ENCODE measurements around the gene NTHL1. TPM values are rescaled to one million over a fixed set of nuclear protein-coding genes. Genes with fewer than 3 reads are reported as not detected.

The NTHL1 gene
- total RNA-seq, 1 experiment from 2014 or later, result 93.3 TPM

DNA sequence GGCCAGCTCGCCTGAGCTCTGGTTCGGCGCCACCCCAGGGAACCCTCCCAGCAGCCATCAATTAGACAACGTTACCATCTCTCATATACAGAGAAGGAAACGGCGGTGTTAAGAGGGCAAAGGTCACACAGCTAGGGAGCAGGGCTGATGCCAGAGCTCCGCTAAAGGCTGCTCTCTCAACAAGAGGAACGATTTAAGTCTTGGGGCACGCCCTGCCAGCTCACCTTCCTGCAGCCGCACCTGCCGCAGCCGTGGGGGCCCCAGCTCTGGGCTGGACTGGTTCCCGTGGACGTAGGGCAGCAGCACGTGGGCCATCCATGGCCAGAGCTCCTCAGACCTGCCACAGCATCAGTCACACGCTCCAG, 44.6 kb upstream of the NTHL1 start:
- Mint-ChIP-seq H3K4me3 (peak overlapping the region; percentile 52), H3K27me3 (ENCODE audit: low read depth) (no peaks in the 10 kb centered on the region), H3K9me3 (no peaks in the 10 kb centered on the region), H3K4me1 (no peaks in the 10 kb centered on the region), H3K27ac (no peak overlapping the region), H3K36me3 (peaks cover 8% of the 10 kb centered on the region; the same call in 1 of the 2 replicates)
- DNase-seq (ENCODE audit: low spot score) (no peak), ATAC-seq (no peak)
- TF ChIP-seq NFATC4 (CRISPR knock-in tag; IDR thresholded peaks at IDR 0.05) (no peak), JUN (CRISPR knock-in tag; IDR thresholded peaks at IDR 0.05) (no peak), RELA (CRISPR knock-in tag; IDR thresholded peaks at IDR 0.05; ENCODE audit: borderline replicate concordance) (no peak), ZNF416 (CRISPR knock-in tag; IDR thresholded peaks at IDR 0.05) (no peak)
- TF ChIP-seq, protein P1, sequence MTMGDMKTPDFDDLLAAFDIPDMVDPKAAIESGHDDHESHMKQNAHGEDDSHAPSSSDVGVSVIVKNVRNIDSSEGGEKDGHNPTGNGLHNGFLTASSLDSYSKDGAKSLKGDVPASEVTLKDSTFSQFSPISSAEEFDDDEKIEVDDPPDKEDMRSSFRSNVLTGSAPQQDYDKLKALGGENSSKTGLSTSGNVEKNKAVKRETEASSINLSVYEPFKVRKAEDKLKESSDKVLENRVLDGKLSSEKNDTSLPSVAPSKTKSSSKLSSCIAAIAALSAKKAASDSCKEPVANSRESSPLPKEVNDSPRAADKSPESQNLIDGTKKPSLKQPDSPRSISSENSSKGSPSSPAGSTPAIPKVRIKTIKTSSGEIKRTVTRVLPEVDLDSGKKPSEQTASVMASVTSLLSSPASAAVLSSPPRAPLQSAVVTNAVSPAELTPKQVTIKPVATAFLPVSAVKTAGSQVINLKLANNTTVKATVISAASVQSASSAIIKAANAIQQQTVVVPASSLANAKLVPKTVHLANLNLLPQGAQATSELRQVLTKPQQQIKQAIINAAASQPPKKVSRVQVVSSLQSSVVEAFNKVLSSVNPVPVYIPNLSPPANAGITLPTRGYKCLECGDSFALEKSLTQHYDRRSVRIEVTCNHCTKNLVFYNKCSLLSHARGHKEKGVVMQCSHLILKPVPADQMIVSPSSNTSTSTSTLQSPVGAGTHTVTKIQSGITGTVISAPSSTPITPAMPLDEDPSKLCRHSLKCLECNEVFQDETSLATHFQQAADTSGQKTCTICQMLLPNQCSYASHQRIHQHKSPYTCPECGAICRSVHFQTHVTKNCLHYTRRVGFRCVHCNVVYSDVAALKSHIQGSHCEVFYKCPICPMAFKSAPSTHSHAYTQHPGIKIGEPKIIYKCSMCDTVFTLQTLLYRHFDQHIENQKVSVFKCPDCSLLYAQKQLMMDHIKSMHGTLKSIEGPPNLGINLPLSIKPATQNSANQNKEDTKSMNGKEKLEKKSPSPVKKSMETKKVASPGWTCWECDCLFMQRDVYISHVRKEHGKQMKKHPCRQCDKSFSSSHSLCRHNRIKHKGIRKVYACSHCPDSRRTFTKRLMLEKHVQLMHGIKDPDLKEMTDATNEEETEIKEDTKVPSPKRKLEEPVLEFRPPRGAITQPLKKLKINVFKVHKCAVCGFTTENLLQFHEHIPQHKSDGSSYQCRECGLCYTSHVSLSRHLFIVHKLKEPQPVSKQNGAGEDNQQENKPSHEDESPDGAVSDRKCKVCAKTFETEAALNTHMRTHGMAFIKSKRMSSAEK (CRISPR knock-in tag; IDR thresholded peaks at IDR 0.05; ENCODE audit: borderline replicate concordance), result no peak
- TF ChIP-seq, protein P2, sequence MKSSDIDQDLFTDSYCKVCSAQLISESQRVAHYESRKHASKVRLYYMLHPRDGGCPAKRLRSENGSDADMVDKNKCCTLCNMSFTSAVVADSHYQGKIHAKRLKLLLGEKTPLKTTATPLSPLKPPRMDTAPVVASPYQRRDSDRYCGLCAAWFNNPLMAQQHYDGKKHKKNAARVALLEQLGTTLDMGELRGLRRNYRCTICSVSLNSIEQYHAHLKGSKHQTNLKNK (CRISPR knock-in tag; IDR thresholded peaks at IDR 0.05), result no peak
- TF ChIP-seq, protein P3, sequence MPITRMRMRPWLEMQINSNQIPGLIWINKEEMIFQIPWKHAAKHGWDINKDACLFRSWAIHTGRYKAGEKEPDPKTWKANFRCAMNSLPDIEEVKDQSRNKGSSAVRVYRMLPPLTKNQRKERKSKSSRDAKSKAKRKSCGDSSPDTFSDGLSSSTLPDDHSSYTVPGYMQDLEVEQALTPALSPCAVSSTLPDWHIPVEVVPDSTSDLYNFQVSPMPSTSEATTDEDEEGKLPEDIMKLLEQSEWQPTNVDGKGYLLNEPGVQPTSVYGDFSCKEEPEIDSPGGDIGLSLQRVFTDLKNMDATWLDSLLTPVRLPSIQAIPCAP (CRISPR knock-in tag; IDR thresholded peaks at IDR 0.05), result no peak
- TF ChIP-seq, protein P4, sequence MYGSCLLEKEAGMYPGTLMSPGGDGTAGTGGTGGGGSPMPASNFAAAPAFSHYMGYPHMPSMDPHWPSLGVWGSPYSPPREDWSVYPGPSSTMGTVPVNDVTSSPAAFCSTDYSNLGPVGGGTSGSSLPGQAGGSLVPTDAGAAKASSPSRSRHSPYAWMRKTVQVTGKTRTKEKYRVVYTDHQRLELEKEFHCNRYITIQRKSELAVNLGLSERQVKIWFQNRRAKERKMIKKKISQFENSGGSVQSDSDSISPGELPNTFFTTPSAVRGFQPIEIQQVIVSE (CRISPR knock-in tag; IDR thresholded peaks at IDR 0.05; ENCODE audit: borderline replicate concordance), result no peak
- POLR2A ChIA-PET, result interaction anchor here (0.6 to 1.9 kb wide), 3 partner anchors 112 to 878 kb away, joined by 3 to 6 read pairs (median 4); partner anchors contain the start of gene RPS2
- CTCF ChIA-PET, result interaction anchor here (1.0 to 5.8 kb wide), 13 partner anchors 13 to 159 kb away, joined by 3 to 73 read pairs (median 6); partner anchors contain the start of genes ECI1, NPW, NTHL1 and TSC2

DNA sequence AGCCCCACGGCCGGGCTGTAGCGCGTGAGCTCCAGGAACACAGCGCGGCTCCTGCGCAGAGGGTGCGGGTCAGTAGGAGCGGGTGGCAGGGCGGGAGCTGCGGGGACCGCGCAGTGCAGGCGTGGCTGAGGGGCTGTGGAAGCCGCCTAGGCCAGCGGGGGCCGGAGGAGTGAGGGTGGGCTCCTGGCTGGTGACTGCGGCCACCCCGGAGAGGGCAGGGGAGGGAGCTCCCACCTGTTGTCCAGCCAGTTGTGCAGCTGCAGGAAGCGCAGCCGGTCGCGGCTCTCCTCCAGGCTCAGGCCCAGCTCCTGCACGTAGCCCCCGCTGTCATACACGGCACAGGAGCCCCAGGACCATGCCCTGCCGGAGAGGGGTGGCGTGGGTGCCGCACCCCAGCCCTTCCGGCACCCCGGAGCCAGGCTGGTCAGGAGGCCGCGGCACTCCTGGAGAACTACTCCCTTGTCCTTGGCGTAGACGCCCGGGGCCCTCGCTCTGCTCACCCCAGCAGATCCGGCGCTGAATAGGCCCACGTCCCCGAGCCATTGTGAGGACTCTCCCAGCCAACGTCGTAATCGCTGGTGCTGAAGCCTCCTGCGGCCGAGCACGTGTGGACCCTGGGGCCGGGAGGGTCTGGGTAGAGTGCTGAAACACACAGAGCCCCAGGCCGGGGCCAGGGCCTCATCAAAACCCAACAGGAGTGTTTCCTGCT, 44.1 kb upstream of the NTHL1 start:
- ATAC-seq, result peak; percentile 4
- peak overlapping the region; percentile 52 for H3K4me3 Mint-ChIP-seq
- POLR2A ChIA-PET, result interaction anchor here (0.6 to 1.9 kb wide), 5 partner anchors 61 to 878 kb away, joined by 3 to 6 read pairs (median 4); partner anchors contain the start of gene RPS2
- peak; percentile 50 for DNase-seq (ENCODE audit: low spot score)
- H3K9me3 Mint-ChIP-seq, result no peaks in the 10 kb centered on the region
- H3K27me3 Mint-ChIP-seq (ENCODE audit: low read depth), result no peaks in the 10 kb centered on the region
- no peaks in the 10 kb centered on the region for H3K4me1 Mint-ChIP-seq
- H3K36me3 Mint-ChIP-seq, result peaks cover 8% of the 10 kb centered on the region; the same call in 1 of the 2 replicates
- H3K27ac Mint-ChIP-seq, result no peak overlapping the region
- CTCF ChIA-PET, result interaction anchor here (0.9 to 5.8 kb wide), 15 partner anchors 12 to 160 kb away, joined by 3 to 73 read pairs (median 6); partner anchors contain the start of genes ECI1, NOXO1, NPW and NTHL1
- TF ChIP-seq, protein P5, sequence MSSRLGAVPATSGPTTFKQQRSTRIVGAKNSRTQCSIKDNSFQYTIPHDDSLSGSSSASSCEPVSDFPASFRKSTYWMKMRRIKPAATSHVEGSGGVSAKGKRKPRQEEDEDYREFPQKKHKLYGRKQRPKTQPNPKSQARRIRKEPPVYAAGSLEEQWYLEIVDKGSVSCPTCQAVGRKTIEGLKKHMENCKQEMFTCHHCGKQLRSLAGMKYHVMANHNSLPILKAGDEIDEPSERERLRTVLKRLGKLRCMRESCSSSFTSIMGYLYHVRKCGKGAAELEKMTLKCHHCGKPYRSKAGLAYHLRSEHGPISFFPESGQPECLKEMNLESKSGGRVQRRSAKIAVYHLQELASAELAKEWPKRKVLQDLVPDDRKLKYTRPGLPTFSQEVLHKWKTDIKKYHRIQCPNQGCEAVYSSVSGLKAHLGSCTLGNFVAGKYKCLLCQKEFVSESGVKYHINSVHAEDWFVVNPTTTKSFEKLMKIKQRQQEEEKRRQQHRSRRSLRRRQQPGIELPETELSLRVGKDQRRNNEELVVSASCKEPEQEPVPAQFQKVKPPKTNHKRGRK (CRISPR knock-in tag; IDR thresholded peaks at IDR 0.05; ENCODE audit: borderline replicate concordance), result no peak
- TF ChIP-seq, protein P6, sequence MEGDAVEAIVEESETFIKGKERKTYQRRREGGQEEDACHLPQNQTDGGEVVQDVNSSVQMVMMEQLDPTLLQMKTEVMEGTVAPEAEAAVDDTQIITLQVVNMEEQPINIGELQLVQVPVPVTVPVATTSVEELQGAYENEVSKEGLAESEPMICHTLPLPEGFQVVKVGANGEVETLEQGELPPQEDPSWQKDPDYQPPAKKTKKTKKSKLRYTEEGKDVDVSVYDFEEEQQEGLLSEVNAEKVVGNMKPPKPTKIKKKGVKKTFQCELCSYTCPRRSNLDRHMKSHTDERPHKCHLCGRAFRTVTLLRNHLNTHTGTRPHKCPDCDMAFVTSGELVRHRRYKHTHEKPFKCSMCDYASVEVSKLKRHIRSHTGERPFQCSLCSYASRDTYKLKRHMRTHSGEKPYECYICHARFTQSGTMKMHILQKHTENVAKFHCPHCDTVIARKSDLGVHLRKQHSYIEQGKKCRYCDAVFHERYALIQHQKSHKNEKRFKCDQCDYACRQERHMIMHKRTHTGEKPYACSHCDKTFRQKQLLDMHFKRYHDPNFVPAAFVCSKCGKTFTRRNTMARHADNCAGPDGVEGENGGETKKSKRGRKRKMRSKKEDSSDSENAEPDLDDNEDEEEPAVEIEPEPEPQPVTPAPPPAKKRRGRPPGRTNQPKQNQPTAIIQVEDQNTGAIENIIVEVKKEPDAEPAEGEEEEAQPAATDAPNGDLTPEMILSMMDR (IDR thresholded peaks at IDR 0.05), result no peak
- TF ChIP-seq, protein P7, sequence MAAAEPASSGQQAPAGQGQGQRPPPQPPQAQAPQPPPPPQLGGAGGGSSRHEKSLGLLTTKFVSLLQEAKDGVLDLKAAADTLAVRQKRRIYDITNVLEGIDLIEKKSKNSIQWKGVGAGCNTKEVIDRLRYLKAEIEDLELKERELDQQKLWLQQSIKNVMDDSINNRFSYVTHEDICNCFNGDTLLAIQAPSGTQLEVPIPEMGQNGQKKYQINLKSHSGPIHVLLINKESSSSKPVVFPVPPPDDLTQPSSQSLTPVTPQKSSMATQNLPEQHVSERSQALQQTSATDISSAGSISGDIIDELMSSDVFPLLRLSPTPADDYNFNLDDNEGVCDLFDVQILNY (CRISPR knock-in tag; IDR thresholded peaks at IDR 0.05), result 0 out of 2 replicates have a peak, but pooled peaks have one; percentile 41
- no peak for TF ChIP-seq EMX1 (CRISPR knock-in tag; IDR thresholded peaks at IDR 0.05)
- no peak for TF ChIP-seq GRHL2 (CRISPR knock-in tag; IDR thresholded peaks at IDR 0.05; ENCODE audit: insufficient replicate concordance, severe bottlenecking)
- TF ChIP-seq, protein P8, sequence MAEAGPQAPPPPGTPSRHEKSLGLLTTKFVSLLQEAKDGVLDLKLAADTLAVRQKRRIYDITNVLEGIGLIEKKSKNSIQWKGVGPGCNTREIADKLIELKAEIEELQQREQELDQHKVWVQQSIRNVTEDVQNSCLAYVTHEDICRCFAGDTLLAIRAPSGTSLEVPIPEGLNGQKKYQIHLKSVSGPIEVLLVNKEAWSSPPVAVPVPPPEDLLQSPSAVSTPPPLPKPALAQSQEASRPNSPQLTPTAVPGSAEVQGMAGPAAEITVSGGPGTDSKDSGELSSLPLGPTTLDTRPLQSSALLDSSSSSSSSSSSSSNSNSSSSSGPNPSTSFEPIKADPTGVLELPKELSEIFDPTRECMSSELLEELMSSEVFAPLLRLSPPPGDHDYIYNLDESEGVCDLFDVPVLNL (CRISPR knock-in tag; IDR thresholded peaks at IDR 0.05; ENCODE audit: borderline replicate concordance, low read depth), result no peak
- no peak for TF ChIP-seq RORB (CRISPR knock-in tag; IDR thresholded peaks at IDR 0.05)
- TF ChIP-seq ATF1 (CRISPR knock-in tag; IDR thresholded peaks at IDR 0.05), result no peak
- no peak for TF ChIP-seq ZNF232 (CRISPR knock-in tag; IDR thresholded peaks at IDR 0.05)
